Left lobe of liver (tissue), 1 donor: ENCODE measurements around the gene SLC38A10. TPM values are rescaled to one million over a fixed set of nuclear protein-coding genes. Genes with fewer than 3 reads are reported as not detected.

Experiments
- total RNA-seq: library from RNA; stranded (reverse); gene quantifications from one replicate; pipeline ENCODE4 v1.2.1, GENCODE V29; 2021
- donor health status: DM: no; HTN: yes; CAD: no.

The SLC38A10 gene
- total RNA-seq, 1 donor from 2014 or later: 101 TPM

Other genes with a start within 250 kb of the SLC38A10 start
- gene PVALEF, start 129.8 kb downstream of the SLC38A10 start, total RNA-seq: not detected
- 0.70 TPM for gene AATK, start 129.1 kb downstream of the SLC38A10 start, total RNA-seq
- 2.1 TPM for gene CEP131, start 72.3 kb downstream of the SLC38A10 start, total RNA-seq
- gene TEPSIN, start 56.3 kb downstream of the SLC38A10 start, total RNA-seq: 33.9 TPM
- 33.3 TPM for gene NDUFAF8, start 56.0 kb downstream of the SLC38A10 start, total RNA-seq
- gene BAHCC1, start 100.2 kb upstream of the SLC38A10 start, total RNA-seq: 8.0 TPM
- 264 TPM for gene ACTG1, start 217.5 kb upstream of the SLC38A10 start, total RNA-seq
- 0.18 TPM for gene FSCN2, start 233.1 kb upstream of the SLC38A10 start, total RNA-seq